ENCODE results near the gene GNG4.

Gene GNG4

DNA sequence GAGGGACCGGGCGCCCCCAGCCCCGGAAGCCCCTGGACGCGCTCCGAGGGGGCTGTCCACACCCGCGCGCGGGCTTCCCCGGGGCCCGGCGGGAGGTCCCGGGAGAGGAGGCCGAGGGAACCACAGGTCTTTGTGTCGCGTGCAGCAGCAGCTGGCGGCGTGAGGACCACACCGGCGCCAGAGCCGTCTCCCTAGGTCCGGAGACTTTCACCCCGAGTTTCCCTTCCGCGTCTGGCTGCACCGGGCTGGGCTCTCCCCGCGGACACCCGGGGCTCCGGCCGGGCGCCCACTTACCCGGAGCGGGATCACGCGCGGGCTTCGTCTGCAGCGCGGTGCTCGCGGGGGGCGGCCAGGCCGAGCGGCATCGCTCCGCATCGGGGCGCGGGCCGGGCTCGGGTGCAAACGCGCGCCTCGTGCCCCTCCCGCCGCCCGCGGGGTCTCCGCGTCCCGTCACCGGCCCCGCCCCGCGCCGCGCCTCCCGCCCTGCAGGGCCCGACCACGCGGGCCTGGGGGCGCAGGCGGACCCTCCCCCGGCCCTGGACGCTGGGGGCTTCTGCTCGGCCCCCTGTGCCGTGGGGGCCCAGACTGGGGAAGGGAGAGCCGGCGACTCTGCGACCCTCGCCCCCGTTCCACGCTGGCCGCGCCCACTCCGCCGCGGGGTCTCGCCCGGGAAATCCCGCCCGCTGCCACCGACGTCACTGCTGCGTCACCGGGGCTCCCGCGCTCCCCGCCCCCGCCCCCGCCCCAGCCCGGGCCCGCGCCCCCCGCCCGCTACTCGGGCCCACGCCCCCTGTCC, at the start of gene GNG4:
GNG4 (minus strand) TSS at position 417 of the 796 bp plus-strand sequence. CDS start 65,946 bp downstream, outside the sequence.
- no peak for DNase-seq
- H3K27ac ChIP-seq: no peak within 1 kb of the TSS
- no peaks in the 10 kb centered on the region for H3K36me3 ChIP-seq (replicated peaks)
- peak within 1 kb of the TSS; percentile 48 for H3K4me3 ChIP-seq (ENCODE audit: low read depth, low read length)
- peaks cover 4% of the 10 kb centered on the region for H3K27me3 ChIP-seq (replicated peaks)
- TF ChIP-seq CTCF (IDR thresholded peaks at IDR 0.05; ENCODE audit: low read depth, low read length, missing control alignments): no peak
- in situ Hi-C loops (cut with HindIII; ENCODE audit: low pct_ligation_motif_present, low sequenced_read_pairs): no loop called here

GRCh38 chr1:235697508-235697907, 47.9 kb upstream of the GNG4 start:
- Histone ChIP-seq H3K36me3 (replicated peaks) (peaks cover 3% of the 10 kb centered on the region), H3K4me3 (ENCODE audit: low read depth, low read length) (no peak overlapping the region), H3K27me3 (replicated peaks) (no peaks in the 10 kb centered on the region), H3K27ac (no peak overlapping the region)
- no peak for TF ChIP-seq CTCF (IDR thresholded peaks at IDR 0.05; ENCODE audit: low read depth, low read length, missing control alignments)
- in situ Hi-C loops (cut with HindIII; ENCODE audit: low pct_ligation_motif_present, low sequenced_read_pairs): no loop called here
- no peak for DNase-seq

GRCh38 chr1:235689356-235689755, 39.8 kb upstream of the GNG4 start:
- Histone ChIP-seq H3K36me3 (replicated peaks) (no peaks in the 10 kb centered on the region), H3K27me3 (replicated peaks) (no peaks in the 10 kb centered on the region), H3K27ac (no peak overlapping the region), H3K4me3 (ENCODE audit: low read depth, low read length) (no peak overlapping the region)
- no peak for TF ChIP-seq CTCF (IDR thresholded peaks at IDR 0.05; ENCODE audit: low read depth, low read length, missing control alignments)
- DNase-seq: no peak
- in situ Hi-C loops (cut with HindIII; ENCODE audit: low pct_ligation_motif_present, low sequenced_read_pairs): no loop called here

DNA sequence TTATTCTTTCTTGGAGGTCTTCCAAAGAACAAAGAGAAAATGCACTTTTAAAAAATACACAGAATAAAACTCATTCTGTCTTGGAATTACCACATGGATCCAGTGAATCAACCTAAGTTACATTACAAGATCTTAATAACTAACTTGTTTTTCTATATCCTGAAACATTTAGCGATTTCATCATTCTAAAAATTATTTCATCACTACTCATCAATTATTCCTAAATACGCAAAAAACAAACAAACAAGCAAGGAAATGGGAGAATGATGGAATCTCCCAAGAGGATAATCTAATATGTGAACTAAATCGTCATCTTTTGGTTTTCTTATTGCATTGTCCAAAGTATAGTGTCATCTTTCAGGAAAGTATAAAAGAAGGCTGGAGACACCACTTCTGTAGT, 38.5 kb upstream of the GNG4 start:
- DNase-seq: no peak
- H3K27ac ChIP-seq: no peak overlapping the region
- in situ Hi-C loops (cut with HindIII; ENCODE audit: low pct_ligation_motif_present, low sequenced_read_pairs): no loop called here
- no peak overlapping the region for H3K4me3 ChIP-seq (ENCODE audit: low read depth, low read length)
- TF ChIP-seq CTCF (IDR thresholded peaks at IDR 0.05; ENCODE audit: low read depth, low read length, missing control alignments): no peak
- no peaks in the 10 kb centered on the region for H3K27me3 ChIP-seq (replicated peaks)
- no peaks in the 10 kb centered on the region for H3K36me3 ChIP-seq (replicated peaks)

DNA sequence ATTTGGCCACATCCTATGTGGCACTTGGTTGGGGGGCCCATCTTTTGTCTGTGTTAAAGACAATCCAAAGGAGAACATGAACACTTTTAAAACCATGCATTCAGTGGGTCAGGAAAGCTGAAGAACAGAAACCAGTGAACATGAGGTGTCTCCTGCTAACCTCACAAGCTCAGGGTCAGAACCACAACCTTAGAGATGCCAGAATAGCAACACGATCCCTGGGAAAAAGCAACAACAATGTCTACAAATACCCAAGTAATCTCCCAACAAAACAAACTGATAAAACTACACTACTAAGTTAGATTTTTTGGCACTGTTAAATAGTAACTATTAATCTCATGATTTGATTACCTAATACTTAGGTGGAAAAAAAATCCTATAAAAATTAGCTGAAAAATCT, 34.1 kb upstream of the GNG4 start:
- TF ChIP-seq CTCF (IDR thresholded peaks at IDR 0.05; ENCODE audit: low read depth, low read length, missing control alignments): no peak
- H3K4me3 ChIP-seq (ENCODE audit: low read depth, low read length): no peak overlapping the region
- no peak for DNase-seq
- H3K27me3 ChIP-seq (replicated peaks): no peaks in the 10 kb centered on the region
- in situ Hi-C loops (cut with HindIII; ENCODE audit: low pct_ligation_motif_present, low sequenced_read_pairs): no loop called here
- H3K27ac ChIP-seq: no peak overlapping the region
- no peaks in the 10 kb centered on the region for H3K36me3 ChIP-seq (replicated peaks)

DNA sequence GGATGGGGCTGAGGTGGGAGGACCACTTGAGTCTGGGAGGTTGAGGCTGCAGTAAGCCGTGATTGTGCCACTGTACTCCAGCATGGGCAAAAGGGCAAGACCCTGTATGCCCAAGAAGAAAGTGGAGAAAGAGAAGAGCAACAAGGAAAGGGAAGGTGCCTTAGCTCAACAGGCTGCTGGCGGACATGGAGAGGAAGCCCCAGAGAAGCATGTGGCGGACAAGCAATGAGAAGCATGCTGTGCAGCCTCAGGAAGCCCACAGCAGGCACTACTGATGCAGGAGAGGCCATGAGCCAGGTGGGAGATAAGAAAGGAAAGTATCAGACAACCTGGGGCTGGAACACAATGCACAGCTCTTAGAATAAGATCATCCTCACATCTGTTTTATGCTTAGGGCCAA, 32.6 kb upstream of the GNG4 start:
- Histone ChIP-seq H3K27ac (no peak overlapping the region), H3K27me3 (replicated peaks) (no peaks in the 10 kb centered on the region), H3K4me3 (ENCODE audit: low read depth, low read length) (no peak overlapping the region), H3K36me3 (replicated peaks) (no peaks in the 10 kb centered on the region)
- in situ Hi-C loops (cut with HindIII; ENCODE audit: low pct_ligation_motif_present, low sequenced_read_pairs): no loop called here
- no peak for DNase-seq
- no peak for TF ChIP-seq CTCF (IDR thresholded peaks at IDR 0.05; ENCODE audit: low read depth, low read length, missing control alignments)
